NCI-H345 (cell line): Measurements from ENCODE around the gene UNC5C.

Source experiments
- DNase-seq: peaks from one replicate; lab custom pipeline; 2025; lab: John Stamatoyannopoulos, UW

Gene UNC5C

GRCh38 chr4:95522682-95523530, 25.9 kb downstream of the UNC5C start:
- DNase-seq, result no peak

GRCh38 chr4:95517576-95518345, 31.0 kb downstream of the UNC5C start:
- no peak for DNase-seq

GRCh38 chr4:95516528-95517017, 32.2 kb downstream of the UNC5C start:
- DNase-seq, result no peak

GRCh38 chr4:95515589-95515988, 33.2 kb downstream of the UNC5C start:
- no peak for DNase-seq

- DNase-seq, result no peak
Measured at GRCh38 chr4:95513022-95513421, 35.8 kb downstream of the UNC5C start.

GRCh38 chr4:95511477-95511876, 37.3 kb downstream of the UNC5C start:
- DNase-seq, result no peak

GRCh38 chr4:95510877-95511276, 37.9 kb downstream of the UNC5C start:
- no peak for DNase-seq

GRCh38 chr4:95510145-95510544, 38.6 kb downstream of the UNC5C start:
- no peak for DNase-seq

GRCh38 chr4:95508421-95508820, 40.4 kb downstream of the UNC5C start:
- DNase-seq, result no peak

- DNase-seq, result no peak
Measured at GRCh38 chr4:95507561-95507960, 41.2 kb downstream of the UNC5C start.

- DNase-seq, result no peak
Measured at GRCh38 chr4:95507147-95507546, 41.6 kb downstream of the UNC5C start.

GRCh38 chr4:95506264-95506663, 42.5 kb downstream of the UNC5C start:
- no peak for DNase-seq

GRCh38 chr4:95505799-95506198, 43.0 kb downstream of the UNC5C start:
- DNase-seq, result no peak

GRCh38 chr4:95505151-95505550, 43.6 kb downstream of the UNC5C start:
- no peak for DNase-seq

GRCh38 chr4:95504501-95504900, 44.3 kb downstream of the UNC5C start:
- no peak for DNase-seq

- DNase-seq, result no peak
Measured at GRCh38 chr4:95500361-95500760, 48.4 kb downstream of the UNC5C start.

GRCh38 chr4:95499291-95499696, 49.5 kb downstream of the UNC5C start:
- DNase-seq, result no peak

GRCh38 chr4:95494186-95494585, 54.6 kb downstream of the UNC5C start:
- no peak for DNase-seq

GRCh38 chr4:95478679-95479078, 70.1 kb downstream of the UNC5C start:
- DNase-seq, result no peak

- DNase-seq, result no peak
Measured at GRCh38 chr4:95476121-95476520, 72.7 kb downstream of the UNC5C start.

GRCh38 chr4:95472534-95472933, 76.2 kb downstream of the UNC5C start:
- DNase-seq, result no peak

GRCh38 chr4:95470622-95471021, 78.2 kb downstream of the UNC5C start:
- DNase-seq, result no peak

- DNase-seq, result no peak
Measured at GRCh38 chr4:95469617-95470016, 79.2 kb downstream of the UNC5C start.
